Measurements from ENCODE around the gene DZIP1.
"Not testable (repeated sequence)": the region's sequence is repeated elsewhere in the genome, so short reads cannot be mapped to it uniquely, and the experiment has no call there.

Gene DZIP1

GRCh38 chr13:95596701-95597100 lies 47.8 kb downstream of the DZIP1 start:
- no peak for DNase-seq

DNA sequence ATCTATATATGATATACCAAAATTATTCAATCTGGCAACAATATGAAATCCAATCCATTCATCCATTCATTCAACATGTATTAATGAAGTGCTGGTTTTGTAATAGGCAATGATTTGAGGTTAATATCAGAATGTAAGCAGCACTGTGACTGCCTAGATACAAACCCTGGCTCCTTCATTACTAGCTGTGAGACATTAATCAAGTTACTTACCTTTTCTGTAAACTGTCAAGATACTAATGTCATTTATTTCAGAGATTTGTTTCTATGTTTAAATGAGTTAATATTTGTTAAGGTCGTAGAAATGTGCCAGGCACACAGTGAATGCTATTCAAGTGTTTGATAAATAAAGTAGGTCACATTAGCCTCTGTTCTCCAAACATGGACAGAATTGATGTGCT lies 51.0 kb downstream of the DZIP1 start:
- DNase-seq = no peak

DNA sequence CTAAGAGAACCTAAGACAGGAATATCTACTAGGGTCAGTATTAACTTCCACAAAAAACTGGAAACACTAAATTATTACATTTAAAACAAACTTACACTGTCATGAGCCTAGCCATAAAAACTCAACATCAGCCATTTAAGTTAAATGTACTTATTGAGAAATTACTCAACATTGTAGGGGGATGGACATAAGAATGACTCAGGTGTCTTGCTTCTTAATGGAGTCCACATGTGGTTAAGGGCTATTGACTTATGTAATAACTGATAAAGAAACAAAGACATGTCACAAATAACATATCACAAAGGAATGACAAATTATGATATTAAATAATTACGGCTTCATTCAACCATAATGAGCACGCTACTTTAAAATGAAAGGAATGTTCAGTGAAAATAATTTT lies 55.8 kb downstream of the DZIP1 start:
- no peak for DNase-seq

- no peak for DNase-seq
Measured at GRCh38 chr13:95588134-95588533, 56.4 kb downstream of the DZIP1 start.

GRCh38 chr13:95585867-95586266 lies 58.6 kb downstream of the DZIP1 start:
- DNase-seq = no peak

DNA sequence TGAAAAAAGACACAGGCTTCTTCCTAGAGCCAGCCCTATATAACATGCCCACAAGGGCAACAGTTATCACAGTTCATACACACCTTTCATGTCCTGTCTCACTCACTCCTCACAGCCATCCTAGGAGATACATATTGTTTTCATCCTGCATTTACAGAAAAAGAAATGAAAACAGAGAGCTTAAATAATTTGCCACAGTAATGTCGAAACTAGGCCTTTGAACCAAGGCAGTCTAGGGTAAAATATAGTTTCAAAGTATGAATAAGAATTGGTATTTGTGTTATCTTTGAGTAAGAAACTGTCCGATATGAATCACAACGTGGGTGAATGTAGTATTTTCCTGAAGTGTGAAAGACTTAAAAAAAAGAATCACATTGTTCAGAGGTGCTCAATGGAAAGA lies 65.2 kb downstream of the DZIP1 start:
- DNase-seq = no peak

DNA sequence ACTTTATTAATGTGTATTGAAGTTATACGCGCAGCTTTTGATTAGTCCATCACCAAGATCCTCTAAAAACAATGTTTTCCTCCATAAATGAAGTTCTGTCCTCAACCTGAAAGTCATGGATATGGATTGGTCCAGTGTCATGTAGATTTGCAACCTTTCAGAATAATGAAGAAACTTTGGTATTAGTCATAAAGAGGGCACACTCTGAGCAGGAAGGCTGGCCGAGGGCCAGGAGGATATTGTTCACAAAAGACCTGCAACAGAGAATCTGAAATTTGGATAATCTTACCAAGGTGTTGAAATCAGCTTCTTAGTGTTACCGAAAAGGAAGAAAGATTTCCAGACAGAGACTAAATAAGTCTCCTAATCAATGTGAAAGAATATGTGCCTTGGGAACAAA lies 71.3 kb downstream of the DZIP1 start:
- DNase-seq = no peak

DNA sequence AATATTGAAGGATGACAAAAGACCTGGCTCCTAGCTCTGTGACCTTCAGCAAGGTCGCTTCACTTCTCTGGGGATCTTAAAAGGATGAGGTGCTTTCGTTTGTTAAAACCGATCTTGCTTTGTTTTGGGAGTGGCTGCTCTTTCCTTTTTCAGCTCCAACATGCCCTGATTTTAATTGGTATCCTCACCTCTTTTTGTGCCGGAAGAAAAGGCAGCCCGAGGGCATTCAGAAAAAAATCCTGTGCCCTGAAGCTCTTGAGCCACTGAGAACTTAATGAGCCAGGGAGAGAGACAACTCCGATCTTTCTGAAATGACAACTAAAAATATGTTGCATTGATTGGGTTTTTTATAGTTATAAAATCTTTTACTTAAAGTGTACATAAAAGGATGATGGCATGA lies 72.6 kb downstream of the DZIP1 start:
- DNase-seq = no peak

GRCh38 chr13:95570016-95570415 lies 74.5 kb downstream of the DZIP1 start:
- no peak for DNase-seq

DNA sequence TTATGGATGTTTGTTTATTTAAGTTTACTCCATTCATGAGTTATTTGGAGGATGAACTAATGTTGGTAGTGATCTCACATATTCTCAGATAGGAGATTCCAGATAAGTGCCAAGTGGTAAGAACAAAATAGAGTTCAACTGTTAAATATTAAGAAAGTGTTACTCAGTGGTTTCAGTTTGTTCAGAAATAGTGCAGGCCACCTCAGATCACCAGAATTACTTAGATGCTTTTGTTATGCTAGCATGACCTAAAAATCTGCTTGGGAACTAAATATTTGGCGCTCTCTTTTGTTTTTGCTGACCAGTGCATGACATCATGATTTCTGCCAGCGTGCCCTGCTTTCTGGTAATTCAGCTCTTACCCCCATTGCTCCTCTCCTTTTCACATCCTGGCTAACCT lies 76.4 kb downstream of the DZIP1 start:
- no peak for DNase-seq

DNA sequence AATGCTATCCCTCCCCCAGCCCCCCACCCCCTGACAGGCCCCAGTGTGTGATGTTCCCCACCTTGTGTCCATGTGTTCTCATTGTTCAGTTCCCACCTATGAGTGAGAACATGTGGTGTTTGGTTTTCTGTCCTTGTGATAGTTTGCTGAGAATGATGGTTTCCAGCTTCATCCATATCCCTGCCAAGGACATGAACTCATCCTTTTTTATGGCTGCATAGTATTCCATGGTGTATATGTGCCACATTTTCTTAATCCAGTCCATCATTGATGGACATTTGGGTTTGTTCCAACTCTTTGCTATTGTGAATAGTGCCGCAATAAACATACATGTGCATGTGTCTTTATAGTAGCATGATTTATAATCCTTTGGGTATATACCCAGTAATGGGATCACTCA lies 78.7 kb downstream of the DZIP1 start:
- DNase-seq = not testable (repeated sequence)

DNA sequence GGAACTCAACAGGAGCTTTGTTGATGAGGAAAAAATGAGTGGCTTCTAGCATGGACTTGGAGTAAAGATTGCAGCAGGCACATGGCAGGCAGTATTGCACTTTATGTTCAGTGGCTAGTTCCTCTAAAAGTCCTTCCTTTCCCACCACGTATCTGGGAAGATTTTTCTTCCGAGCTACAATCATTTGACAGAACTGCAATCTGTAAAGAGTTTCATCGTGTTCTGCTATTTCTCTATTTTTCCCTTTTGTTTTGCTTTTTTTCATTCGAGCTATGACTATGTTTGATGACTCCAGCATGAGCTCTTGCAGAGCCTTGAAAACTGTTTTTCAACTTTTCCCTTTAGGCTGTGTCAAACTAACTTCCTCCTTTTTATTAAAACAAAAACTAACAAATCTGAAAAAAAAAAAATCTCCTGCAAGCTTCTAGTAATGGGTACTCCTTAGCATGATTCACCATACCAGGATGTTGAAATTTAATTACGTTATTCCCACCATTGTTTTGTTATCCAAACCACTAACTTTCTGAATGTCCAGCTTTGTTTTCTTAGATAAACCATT lies 79.7 kb downstream of the DZIP1 start:
- DNase-seq = no peak

DNA sequence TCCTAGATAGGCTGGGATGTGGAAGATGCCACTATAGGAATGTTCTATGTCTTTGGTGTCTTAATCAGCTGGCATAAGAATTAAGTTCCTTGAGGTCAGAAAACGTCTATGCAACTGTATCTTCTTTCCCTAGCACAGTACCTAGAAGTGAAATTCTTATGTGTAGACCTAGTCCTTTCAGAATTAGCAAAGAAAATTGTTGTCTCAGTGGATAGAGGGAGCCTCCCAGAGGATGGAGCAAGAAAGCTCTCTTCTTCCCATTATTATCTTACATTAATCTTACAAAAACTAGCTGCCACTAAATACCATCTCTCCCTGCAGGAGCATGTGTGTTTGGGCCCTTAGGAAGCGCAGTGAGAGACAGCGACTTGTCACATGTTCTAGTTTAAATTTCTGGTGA lies 80.4 kb downstream of the DZIP1 start:
- no peak for DNase-seq

- DNase-seq = no peak
Measured at GRCh38 chr13:95560387-95560786, 84.1 kb downstream of the DZIP1 start.

GRCh38 chr13:95559100-95559499 lies 85.4 kb downstream of the DZIP1 start:
- no peak for DNase-seq

- no peak for DNase-seq
Measured at GRCh38 chr13:95557013-95557412, 87.5 kb downstream of the DZIP1 start.

GRCh38 chr13:95553581-95554385 lies 90.7 kb downstream of the DZIP1 start:
- DNase-seq = no peak

GRCh38 chr13:95552539-95553441 lies 91.7 kb downstream of the DZIP1 start, which contains the start of gene CLDN10:
TSS of gene CLDN10 (plus strand) at chr13:95552720. CDS start at chr13:95552754, 34 bp downstream.
- peak in 1 of 2 donors; percentile 11 for DNase-seq

DNA sequence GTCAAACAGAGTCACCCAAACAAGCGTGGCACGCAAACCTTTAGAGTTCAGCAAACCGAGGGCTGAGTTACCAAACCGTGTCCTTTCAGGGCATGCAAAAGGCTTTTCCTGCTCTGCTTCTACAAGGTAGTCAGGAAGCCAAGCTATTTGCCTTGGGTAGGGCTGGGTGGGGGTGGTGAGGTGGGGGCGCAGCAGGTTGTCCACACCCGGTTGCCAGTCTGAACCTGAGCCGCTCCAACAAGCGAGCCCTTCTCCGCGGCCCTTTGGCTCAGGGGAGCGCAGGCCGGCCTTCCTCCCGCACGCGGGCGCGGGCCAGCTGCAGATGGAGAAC lies 92.3 kb downstream of the DZIP1 start:
- no peak for DNase-seq

DNA sequence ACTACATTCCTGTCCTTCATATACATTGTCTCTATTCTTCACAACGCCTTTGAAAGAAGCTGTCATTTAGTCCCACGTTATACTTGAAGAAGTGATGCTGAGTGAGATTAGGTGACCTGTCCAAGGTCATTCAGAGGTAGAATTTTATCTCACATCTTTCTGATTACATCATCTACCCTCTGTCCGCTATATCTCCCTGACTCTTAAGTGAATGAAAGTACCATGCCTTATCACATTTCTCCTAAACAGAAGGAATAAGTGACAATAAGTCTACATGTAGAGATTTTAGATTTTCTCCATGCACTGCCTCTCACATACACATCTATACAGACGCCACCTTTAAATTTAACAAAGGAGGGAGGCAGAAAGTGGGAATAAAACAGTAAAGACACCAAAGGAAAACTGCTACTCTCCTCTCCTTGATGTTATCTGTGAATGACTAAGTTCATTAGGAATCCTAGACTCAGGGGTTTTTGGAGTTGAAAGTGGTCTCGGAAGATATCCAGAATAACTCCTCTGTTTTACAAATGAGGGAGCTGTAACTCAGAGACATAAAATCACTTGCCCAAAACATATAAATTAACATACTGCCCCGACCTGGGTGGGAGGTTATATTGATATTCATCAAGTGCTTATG lies 96.9 kb downstream of the DZIP1 start:
- DNase-seq = no peak

DNA sequence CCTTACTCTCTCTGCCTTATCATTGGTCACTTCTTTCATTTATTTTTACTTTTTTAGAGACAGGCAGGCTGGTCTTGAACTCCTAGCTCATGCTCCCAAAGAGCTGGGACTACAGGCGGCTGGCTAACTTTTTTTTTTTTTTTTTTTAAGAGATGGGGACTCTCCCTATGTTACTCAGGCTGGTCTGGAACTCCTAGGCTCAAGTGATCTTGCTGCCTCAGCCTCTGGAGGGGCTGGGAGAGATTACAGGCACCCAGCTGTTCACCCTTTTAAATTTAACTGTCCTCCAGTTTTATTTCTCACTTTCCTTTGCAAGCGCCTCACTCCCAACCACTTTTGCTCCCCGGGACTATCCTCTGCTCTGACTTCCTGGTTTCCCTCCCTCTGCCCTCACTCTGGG lies 97.6 kb downstream of the DZIP1 start:
- DNase-seq = no peak

- no peak for DNase-seq
Measured at GRCh38 chr13:95544293-95544692, 100.2 kb downstream of the DZIP1 start.

DNA sequence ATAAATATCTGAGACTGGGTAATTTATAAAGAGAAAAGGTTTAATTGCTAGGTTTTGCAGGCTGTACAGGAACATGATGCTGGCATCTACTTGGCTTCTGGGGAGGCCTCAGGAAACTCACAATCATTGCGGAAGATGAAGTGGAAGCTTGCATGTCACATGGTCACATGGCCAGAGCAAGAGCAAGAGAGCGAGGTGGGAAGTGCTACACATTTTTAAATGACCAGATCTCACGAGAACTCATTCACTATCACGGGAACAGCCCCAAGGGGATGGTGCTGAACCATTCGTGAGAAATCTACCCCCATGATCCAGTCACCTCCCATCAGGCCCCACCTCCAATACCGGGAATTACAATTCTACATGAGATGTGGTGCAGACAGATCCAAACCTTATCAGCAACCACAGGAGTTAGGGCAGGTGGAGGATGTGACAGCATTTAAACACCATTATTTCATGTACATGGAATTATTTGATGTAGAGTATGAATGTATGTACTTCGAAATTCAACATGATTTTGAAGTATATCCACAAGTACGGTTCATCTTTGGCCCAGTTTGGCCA lies 102.5 kb downstream of the DZIP1 start:
- no peak for DNase-seq
